Testis (tissue), 3 donors: ENCODE measurements around the gene SLC45A1. TPM values are rescaled to one million over a fixed set of nuclear protein-coding genes. Genes with fewer than 3 reads are reported as not detected.
"Not testable (repeated sequence)": the region's sequence is repeated elsewhere in the genome, so short reads cannot be mapped to it uniquely, and the experiment has no call there.

Source experiments
- DNase-seq: peaks from one replicate; pipeline ENCODE4 v3.0.0-alpha.2; 2019
- H3K27ac ChIP-seq, 2 donors: fragments of 200-600 bp; sonication (generic); one replicate each; pipeline ENCODE4 v1.5.1; 2019
- H3K27me3 ChIP-seq: fragments of 200-600 bp; sonication (generic); one replicate; pipeline ENCODE4 v1.5.1; 2019
- H3K36me3 ChIP-seq: fragments of 200-600 bp; sonication (generic); one replicate; pipeline ENCODE4 v1.5.1; 2017; ENCODE audit warnings: low read depth; ENCODE audit errors: missing control alignments
- H3K4me1 ChIP-seq: fragments of 200-600 bp; sonication (generic); one replicate; pipeline ENCODE4 v1.5.1; 2019
- H3K4me3 ChIP-seq, 2 donors: fragments of 200-600 bp; sonication (generic); one replicate each; pipeline ENCODE4 v1.5.1; 2017 to 2019
- H3K9me3 ChIP-seq: fragments of 200-600 bp; sonication (generic); one replicate; pipeline ENCODE4 v1.5.1; 2017
- POLR2A ChIP-seq: fragments of 450-650 bp; IDR thresholded peaks from one replicate; pipeline ENCODE4 v1.6.1; 2017; ENCODE audit warnings: antibody characterized with exemption, mild to moderate bottlenecking, moderate library complexity
- WGBS, 2 donors: methylation state at CpG; one replicate each; pipeline ENCODE4 v1.1.5; 2018; 5-methylcytosine and 5-hydroxymethylcytosine counted together
- intact Hi-C: fragments of 100-400 bp; cut with DNase I; formaldehyde crosslinking; loops from one replicate; pipeline ENCODE4 v1.15.1; 2023; ENCODE audit warnings: low total_unique reads
- polyA plus RNA-seq: library from polyadenylated mRNA; stranded (reverse); fragments of 350-450 nt; fragmentation: Illumina TruSeq; extraction: RNeasy Lipid Tissue Mini Kit (QIAGEN cat#74804); gene quantifications from one replicate; pipeline ENCODE4 v1.2.3, GENCODE V29; 2014; ENCODE audit warnings: low read depth, low replicate concordance; ENCODE audit not compliant: insufficient read depth
- total RNA-seq, 2 donors: library from RNA; depleted of rRNA; stranded (reverse); fragments of >200 nt; gene quantifications; one replicate each; pipeline ENCODE4 v1.2.3, GENCODE V29; 2016
- TF ChIP-seq, protein P1 (sequence below), 3 experiments: fragments of 450-650 bp in 2 of 3; fragments of 200-600 bp in 1 of 3; sonication (generic) in 1 of 3; IDR thresholded peaks; one replicate each; pipeline ENCODE4 v1.5.1; 2016 to 2019; ENCODE audit warnings: antibody characterized with exemption in 3 of 3, mild to moderate bottlenecking in 2 of 3, moderate library complexity in 1 of 3

Gene SLC45A1
- total and polyA plus RNA-seq, 3 donors from 2014 or later: 5.6 to 9.0 (median 8.5) TPM

DNA sequence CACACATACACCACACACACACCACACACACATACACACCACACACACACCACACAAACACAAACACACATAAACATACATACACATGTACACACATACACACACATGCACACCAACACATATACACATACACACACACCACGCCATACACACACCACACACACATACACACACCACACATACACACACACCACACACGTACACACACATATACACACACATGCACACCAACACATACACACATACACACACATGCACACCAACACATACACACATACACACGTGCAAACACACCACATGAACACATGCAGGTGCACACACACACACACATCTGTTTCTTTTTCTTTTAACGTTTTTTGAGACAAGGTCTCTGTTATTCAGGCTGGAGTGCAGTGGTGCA, 41.0 kb upstream of the SLC45A1 start:
- H3K4me1 ChIP-seq: peaks cover 2% of the 10 kb centered on the region
- H3K9me3 ChIP-seq: no peaks in the 10 kb centered on the region
- DNase-seq: no peak
- no peak overlapping the region for H3K4me3 ChIP-seq
- intact Hi-C loops: no loop called here
- WGBS, 2 donors: 71 to 75% methylated on average over 4 of the region's 4 CpGs
- H3K36me3 ChIP-seq: no peaks in the 10 kb centered on the region
- H3K27ac ChIP-seq: no peak overlapping the region
- H3K27me3 ChIP-seq: no peaks in the 10 kb centered on the region
- TF ChIP-seq, protein P1, sequence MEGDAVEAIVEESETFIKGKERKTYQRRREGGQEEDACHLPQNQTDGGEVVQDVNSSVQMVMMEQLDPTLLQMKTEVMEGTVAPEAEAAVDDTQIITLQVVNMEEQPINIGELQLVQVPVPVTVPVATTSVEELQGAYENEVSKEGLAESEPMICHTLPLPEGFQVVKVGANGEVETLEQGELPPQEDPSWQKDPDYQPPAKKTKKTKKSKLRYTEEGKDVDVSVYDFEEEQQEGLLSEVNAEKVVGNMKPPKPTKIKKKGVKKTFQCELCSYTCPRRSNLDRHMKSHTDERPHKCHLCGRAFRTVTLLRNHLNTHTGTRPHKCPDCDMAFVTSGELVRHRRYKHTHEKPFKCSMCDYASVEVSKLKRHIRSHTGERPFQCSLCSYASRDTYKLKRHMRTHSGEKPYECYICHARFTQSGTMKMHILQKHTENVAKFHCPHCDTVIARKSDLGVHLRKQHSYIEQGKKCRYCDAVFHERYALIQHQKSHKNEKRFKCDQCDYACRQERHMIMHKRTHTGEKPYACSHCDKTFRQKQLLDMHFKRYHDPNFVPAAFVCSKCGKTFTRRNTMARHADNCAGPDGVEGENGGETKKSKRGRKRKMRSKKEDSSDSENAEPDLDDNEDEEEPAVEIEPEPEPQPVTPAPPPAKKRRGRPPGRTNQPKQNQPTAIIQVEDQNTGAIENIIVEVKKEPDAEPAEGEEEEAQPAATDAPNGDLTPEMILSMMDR (IDR thresholded peaks at IDR 0.05): no peak
- TF ChIP-seq POLR2A: no peak

DNA sequence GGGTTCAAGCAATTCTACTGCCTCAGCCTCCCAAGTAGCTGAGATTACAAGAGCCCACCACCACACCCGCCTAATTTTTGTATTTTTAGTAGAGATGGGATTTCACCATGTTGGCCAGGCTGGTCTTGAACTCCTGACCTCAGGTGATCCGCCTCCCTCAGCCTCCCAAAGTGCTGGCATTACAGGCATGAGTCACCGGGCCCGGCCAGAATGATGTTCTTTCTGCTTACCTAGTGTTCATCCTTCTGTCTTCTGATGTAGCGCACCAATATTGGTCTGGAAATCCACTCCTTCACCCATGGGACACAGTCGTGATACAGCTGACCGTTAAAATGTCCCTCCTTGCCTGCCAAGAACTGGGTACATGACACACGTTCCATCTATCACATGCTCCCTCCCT, 39.2 kb upstream of the SLC45A1 start:
- H3K27ac ChIP-seq, intact Hi-C loops, H3K27me3 ChIP-seq, H3K4me1 ChIP-seq, H3K9me3 ChIP-seq, H3K36me3 ChIP-seq, DNase-seq, H3K4me3 ChIP-seq: not testable (repeated sequence)
- WGBS, 2 donors: 90% methylated on average over 8 of the region's 8 CpGs

DNA sequence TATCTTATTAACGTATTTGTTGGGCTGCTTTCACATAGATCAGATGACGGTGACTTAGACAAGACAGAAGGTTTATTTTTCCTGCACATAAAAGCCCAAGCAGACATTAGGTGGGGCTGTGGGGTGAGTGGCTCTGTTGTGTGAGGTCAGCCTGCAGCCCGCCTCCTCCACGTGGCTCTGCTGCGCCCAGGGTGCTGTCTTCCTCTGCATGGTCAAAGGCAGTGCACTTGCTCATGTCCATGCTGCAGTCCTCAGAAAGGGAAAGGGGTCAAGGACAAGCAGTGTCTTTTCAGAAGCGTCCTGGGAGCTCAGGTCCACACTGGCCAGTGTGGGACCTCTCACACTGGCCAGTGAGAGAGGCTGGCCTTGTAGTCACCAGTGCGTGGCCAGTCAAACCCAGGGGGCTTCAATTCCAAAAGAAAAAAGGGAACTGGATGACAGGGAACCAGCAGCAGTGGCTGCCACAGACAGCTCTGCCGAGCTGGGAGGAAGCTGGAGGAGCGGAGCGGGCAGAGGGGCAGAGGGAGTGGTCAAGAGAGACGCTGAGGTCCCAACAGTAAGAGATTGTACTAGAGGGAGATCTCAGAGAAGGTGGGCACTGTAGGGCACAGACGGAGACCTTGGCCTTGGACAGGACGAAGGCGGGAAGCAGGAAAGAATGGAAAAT, 35.9 kb upstream of the SLC45A1 start:
- H3K27ac ChIP-seq: peak overlapping the region in 1 of 2 donors; percentile 19
- no peaks in the 10 kb centered on the region for H3K36me3 ChIP-seq
- H3K9me3 ChIP-seq: no peaks in the 10 kb centered on the region
- H3K27me3 ChIP-seq: no peaks in the 10 kb centered on the region
- intact Hi-C loops: no loop called here
- H3K4me1 ChIP-seq: peaks cover 6% of the 10 kb centered on the region
- DNase-seq: peak; percentile 75
- H3K4me3 ChIP-seq: no peak overlapping the region
- WGBS, 2 donors: 57 to 61% methylated on average over 12 to 14 of the region's 14 CpGs
- TF ChIP-seq, protein P1 (IDR thresholded peaks at IDR 0.05): no peak
- no peak for TF ChIP-seq POLR2A

DNA sequence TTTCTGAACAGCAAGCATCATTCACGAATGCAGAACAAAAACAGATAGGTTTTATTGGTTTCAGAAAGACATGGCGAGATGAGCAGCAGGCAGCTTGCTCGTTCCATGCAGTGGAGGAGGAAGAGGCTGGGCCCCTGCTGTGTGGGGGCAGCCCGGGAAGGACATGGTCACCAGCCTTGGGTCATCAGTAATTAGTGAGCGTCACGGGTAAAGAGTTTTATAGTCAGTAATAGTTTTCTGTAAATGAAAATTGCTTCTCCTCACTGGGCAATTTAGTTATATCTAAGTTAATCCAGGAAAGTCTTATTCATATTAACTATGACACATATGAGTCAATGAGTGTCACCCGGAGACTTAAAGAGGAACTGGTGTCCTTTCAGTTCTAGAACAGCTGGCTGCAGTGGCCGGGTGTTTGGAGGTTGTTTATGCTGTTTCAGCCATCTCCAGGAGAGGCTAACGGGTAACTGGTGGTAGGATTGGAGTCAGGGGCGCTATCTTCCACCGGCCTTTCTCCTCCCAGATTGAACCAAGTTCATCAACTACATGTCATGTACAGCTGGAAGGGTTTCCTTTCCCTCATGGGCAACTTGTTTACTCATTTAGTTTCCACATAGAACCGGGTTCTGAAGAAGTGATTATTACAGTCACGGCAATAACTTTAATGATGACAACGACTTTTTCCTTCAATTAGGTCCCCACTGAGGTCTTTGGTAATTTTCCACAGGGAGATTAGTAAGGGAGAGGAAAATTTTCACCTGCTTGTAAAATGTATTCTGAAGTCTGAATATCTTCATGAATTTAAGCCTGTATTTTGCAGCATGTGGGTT, 34.6 kb upstream of the SLC45A1 start:
- H3K27ac ChIP-seq: no peak overlapping the region
- H3K4me1 ChIP-seq: peaks cover 6% of the 10 kb centered on the region
- no peak for TF ChIP-seq POLR2A
- TF ChIP-seq, protein P1 (IDR thresholded peaks at IDR 0.05): no peak
- no peak overlapping the region for H3K4me3 ChIP-seq
- H3K9me3 ChIP-seq: no peaks in the 10 kb centered on the region
- DNase-seq: no peak
- H3K27me3 ChIP-seq: no peaks in the 10 kb centered on the region
- no peaks in the 10 kb centered on the region for H3K36me3 ChIP-seq
- intact Hi-C loops: no loop called here
- WGBS, 2 donors: 85 to 87% methylated on average over 14 of the region's 14 CpGs

DNA sequence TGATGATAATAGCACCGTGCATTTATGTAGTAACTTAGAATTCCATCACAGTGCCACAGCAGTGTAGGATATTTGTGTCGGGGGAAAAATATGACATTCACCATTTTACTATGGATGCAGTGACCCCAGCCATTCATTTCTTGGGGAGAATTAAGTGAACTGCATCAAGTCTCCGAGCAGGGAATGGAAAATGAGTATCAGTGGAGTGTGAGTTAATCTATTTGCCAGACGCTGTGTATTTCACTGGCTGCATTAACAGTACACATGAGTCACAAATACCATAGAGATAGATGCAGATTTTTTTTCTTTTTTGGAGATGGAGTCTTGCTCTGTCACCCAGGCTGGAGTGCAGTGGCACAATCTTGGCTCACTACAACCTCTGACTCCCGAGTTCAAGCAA, 33.8 kb upstream of the SLC45A1 start:
- no peaks in the 10 kb centered on the region for H3K9me3 ChIP-seq
- no peak overlapping the region for H3K27ac ChIP-seq
- H3K27me3 ChIP-seq: no peaks in the 10 kb centered on the region
- no peak for DNase-seq
- H3K4me1 ChIP-seq: peaks cover 6% of the 10 kb centered on the region
- H3K36me3 ChIP-seq: no peaks in the 10 kb centered on the region
- intact Hi-C loops: no loop called here
- TF ChIP-seq, protein P1 (IDR thresholded peaks at IDR 0.05): no peak
- TF ChIP-seq POLR2A: no peak
- no peak overlapping the region for H3K4me3 ChIP-seq
- 87 to 91% methylated on average over 5 of the region's 5 CpGs for WGBS, 2 donors
